Mesodermal cell (in vitro differentiated cells): ENCODE data around the gene MYH7B.

Experiments
- H3K27ac ChIP-seq: 2 replicates; pipeline ENCODE4 v1.7.0; 2013; ENCODE audit warnings: mild to moderate bottlenecking, low read depth, low read length, moderate library complexity; ENCODE audit not compliant: severe bottlenecking
- H3K36me3 ChIP-seq: 2 replicates; pipeline ENCODE4 v1.7.1; 2013; ENCODE audit warnings: mild to moderate bottlenecking, low read length, moderate library complexity; ENCODE audit not compliant: control insufficient read depth, insufficient read depth
- H3K4me1 ChIP-seq: one replicate; pipeline ENCODE4 v1.7.1; 2013; ENCODE audit warnings: mild to moderate bottlenecking, low read length; ENCODE audit not compliant: insufficient read depth, control insufficient read depth, poor library complexity, severe bottlenecking
- H3K4me3 ChIP-seq: 2 replicates; pipeline ENCODE4 v1.7.0; 2013; ENCODE audit warnings: low read length, control low read depth, mild to moderate bottlenecking; ENCODE audit not compliant: insufficient read depth, poor library complexity, severe bottlenecking; ENCODE audit errors: extremely low read depth
- H3K9me3 ChIP-seq: 2 replicates; pipeline ENCODE4 v1.7.1; 2013; ENCODE audit warnings: mild to moderate bottlenecking, low read length, moderate library complexity; ENCODE audit not compliant: control insufficient read depth
- WGBS, 2 experiments: methylation state at CpG; one replicate each; pipeline ENCODE4 v1.1.5; 2013; ENCODE audit warnings: missing lambda C conversion rate in 2 of 2; ENCODE audit not compliant: insufficient coverage in 2 of 2; 5-methylcytosine and 5-hydroxymethylcytosine counted together

MYH7B gene

DNA sequence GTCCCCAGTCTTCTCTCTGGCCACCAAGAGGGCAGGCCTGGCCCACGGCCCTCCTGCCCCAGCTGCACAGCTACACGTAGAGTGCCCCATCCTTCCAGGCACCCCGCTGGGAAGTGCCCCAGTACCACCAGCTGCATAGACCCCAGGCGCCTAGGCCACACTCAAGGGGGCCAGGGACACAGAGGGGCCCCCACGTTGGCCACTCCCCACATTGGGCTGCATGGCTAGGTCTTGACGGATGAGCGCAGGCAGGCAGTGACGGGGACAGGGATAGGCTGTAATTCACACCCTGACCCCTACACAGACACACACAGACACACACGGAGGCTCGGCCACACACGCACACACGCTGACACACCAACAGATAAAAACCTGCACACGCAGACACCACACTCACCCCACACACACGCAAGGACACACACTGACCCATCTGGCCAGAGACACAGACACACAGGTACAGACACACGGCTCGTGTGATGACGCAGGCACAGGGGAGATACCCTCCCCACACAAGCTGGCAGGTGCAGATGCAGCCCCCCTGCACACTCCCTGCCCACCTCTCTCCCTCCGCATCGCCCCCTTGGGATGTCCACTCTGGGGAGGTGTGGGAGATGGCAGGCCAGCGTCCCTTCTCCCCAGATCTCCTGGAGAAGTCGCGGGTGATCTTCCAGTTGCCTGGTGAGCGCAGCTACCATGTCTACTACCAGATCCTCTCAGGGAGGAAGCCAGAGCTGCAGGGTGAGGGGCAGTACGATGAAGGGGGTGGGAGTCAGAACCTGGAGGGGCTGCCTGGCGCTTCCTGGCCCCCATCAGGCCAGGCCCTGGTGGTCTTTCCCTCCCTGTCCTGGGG lies 30.0 kb downstream of the MYH7B start:
- no peak overlapping the region for H3K4me3 ChIP-seq
- H3K36me3 ChIP-seq: peaks cover 1% of the 10 kb centered on the region
- 82 to 88% methylated on average over 10 to 16 of the region's 25 CpGs for WGBS, 2 experiments
- H3K4me1 ChIP-seq: peaks cover 7% of the 10 kb centered on the region
- no peak overlapping the region for H3K27ac ChIP-seq
- H3K9me3 ChIP-seq: no peaks in the 10 kb centered on the region

GRCh38 chr20:34986311-34987287 lies 30.9 kb downstream of the MYH7B start:
- Histone ChIP-seq H3K36me3 (peaks cover 3% of the 10 kb centered on the region), H3K4me3 (no peak overlapping the region), H3K27ac (no peak overlapping the region), H3K4me1 (peaks cover 7% of the 10 kb centered on the region), H3K9me3 (no peaks in the 10 kb centered on the region)
- WGBS, 2 experiments: 90% methylated on average over 21 to 24 of the region's 24 CpGs

DNA sequence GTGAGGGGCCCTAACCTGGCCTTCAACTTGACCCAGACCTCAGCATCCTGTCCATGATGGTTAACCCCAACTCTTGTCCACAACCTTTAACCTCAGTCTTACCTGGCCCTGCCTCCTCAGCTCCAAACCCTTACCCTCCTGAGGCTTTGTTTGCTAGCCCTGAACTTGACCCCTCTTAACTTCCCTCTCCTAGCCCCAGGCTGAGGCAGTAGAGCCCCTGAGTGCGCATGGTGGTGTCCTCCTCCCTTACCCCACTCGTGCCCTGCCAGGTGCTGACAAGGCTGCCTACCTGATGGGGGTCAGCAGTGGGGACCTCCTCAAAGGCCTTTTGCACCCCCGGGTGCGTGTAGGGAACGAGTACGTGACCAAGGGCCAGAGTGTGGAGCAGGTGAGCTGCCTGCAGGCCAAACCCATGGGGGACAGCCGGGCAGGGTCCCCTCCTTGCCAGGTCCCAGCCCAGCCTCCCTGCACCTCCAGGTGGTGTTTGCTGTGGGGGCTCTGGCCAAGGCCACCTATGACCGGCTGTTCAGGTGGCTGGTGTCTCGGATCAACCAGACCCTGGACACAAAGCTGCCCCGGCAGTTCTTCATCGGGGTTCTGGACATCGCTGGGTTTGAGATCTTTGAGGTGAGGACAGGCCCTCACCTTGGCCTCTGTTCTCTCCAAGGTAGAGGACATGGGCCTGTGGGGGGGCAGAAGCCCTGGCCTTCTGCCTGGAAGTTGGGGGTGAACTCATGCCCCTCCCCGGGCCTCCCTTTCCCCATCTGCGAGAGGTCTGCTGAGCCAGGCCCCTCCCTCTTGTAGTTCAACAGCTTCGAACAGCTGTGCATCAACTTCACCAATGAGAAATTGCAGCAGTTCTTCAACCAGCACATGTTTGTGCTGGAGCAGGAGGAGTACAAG lies 31.9 kb downstream of the MYH7B start:
- H3K36me3 ChIP-seq: peaks cover 6% of the 10 kb centered on the region
- no peak overlapping the region for H3K27ac ChIP-seq
- no peaks in the 10 kb centered on the region for H3K9me3 ChIP-seq
- H3K4me3 ChIP-seq: no peak overlapping the region
- H3K4me1 ChIP-seq: peaks cover 7% of the 10 kb centered on the region
- 90 to 91% methylated on average over 12 to 15 of the region's 15 CpGs for WGBS, 2 experiments

DNA sequence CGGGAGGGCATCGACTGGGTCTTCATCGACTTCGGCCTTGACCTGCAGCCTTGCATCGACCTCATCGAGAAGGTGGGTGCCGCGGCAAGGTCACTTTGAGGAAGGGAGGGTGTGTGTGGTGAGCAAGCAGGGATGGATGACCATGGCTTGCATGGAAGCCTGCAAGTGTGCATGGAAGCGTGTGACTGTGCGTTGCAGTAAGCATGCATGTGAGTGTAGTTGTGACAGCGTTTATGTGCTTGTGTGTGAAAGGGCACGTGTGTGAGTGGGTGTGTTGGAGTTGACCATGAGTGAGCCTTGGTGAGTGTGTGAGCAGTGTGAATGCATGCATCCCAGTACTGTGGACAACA lies 32.5 kb downstream of the MYH7B start:
- 93 to 96% methylated on average over 12 of the region's 12 CpGs for WGBS, 2 experiments
- H3K4me1 ChIP-seq: peaks cover 7% of the 10 kb centered on the region
- H3K9me3 ChIP-seq: no peaks in the 10 kb centered on the region
- no peak overlapping the region for H3K27ac ChIP-seq
- H3K4me3 ChIP-seq: no peak overlapping the region
- peaks cover 11% of the 10 kb centered on the region for H3K36me3 ChIP-seq

GRCh38 chr20:34989118-34989517 lies 33.5 kb downstream of the MYH7B start:
- peaks cover 19% of the 10 kb centered on the region for H3K36me3 ChIP-seq
- 94 to 100% methylated on average over 2 to 3 of the region's 4 CpGs for WGBS, 2 experiments
- peaks cover 7% of the 10 kb centered on the region for H3K4me1 ChIP-seq
- H3K27ac ChIP-seq: no peak overlapping the region
- H3K9me3 ChIP-seq: no peaks in the 10 kb centered on the region
- H3K4me3 ChIP-seq: no peak overlapping the region

DNA sequence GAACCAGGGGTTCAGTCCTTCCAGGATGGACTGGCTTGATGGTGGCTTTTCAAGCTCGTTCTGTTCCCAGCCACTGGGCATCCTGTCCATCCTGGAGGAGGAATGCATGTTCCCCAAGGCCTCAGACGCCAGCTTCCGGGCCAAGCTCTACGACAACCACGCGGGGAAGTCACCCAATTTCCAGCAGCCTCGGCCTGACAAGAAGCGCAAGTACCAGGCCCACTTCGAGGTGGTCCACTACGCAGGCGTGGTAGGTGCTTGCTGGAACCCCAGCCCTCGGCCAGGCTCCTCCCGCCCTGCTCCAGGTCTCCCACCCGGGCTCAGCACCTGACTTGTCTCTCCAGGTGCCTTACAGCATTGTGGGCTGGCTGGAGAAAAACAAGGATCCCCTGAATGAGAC lies 34.0 kb downstream of the MYH7B start:
- Histone ChIP-seq H3K36me3 (peaks cover 23% of the 10 kb centered on the region), H3K9me3 (no peaks in the 10 kb centered on the region), H3K4me3 (no peak overlapping the region), H3K27ac (no peak overlapping the region), H3K4me1 (peaks cover 3% of the 10 kb centered on the region)
- 94 to 95% methylated on average over 14 of the region's 14 CpGs for WGBS, 2 experiments

GRCh38 chr20:34990231-34990630 lies 34.6 kb downstream of the MYH7B start:
- Histone ChIP-seq H3K4me3 (no peak overlapping the region), H3K9me3 (no peaks in the 10 kb centered on the region), H3K4me1 (no peaks in the 10 kb centered on the region), H3K27ac (no peak overlapping the region), H3K36me3 (peaks cover 27% of the 10 kb centered on the region)
- WGBS, 2 experiments: 87% methylated on average over 7 to 8 of the region's 11 CpGs

GRCh38 chr20:34990661-34991214 lies 35.1 kb downstream of the MYH7B start:
- 92% methylated on average over 17 to 18 of the region's 18 CpGs for whole genome bisulfite sequencing, 2 experiments

GRCh38 chr20:34992751-34993417 lies 37.2 kb downstream of the MYH7B start:
- WGBS, 2 experiments: 96 to 98% methylated on average over 16 to 17 of the region's 20 CpGs

More at GRCh38 chr20:34990661-34991214, 35.1 kb downstream of the MYH7B start:
- H3K27ac ChIP-seq: no peak overlapping the region
- no peak overlapping the region for H3K4me3 ChIP-seq
- H3K36me3 ChIP-seq: peaks cover 32% of the 10 kb centered on the region
- no peaks in the 10 kb centered on the region for H3K4me1 ChIP-seq
- no peaks in the 10 kb centered on the region for H3K9me3 ChIP-seq

More at GRCh38 chr20:34992751-34993417, 37.2 kb downstream of the MYH7B start:
- no peaks in the 10 kb centered on the region for H3K9me3 ChIP-seq
- no peaks in the 10 kb centered on the region for H3K4me1 ChIP-seq
- peaks cover 47% of the 10 kb centered on the region for H3K36me3 ChIP-seq
- no peak overlapping the region for H3K4me3 ChIP-seq
- H3K27ac ChIP-seq: no peak overlapping the region
